Measurements from ENCODE around the gene MYO1D.

GRCh38 chr17:32486701-32487472 is 390.0 kb downstream of the MYO1D start, which contains the start of gene CDK5R1:
- TF ChIP-seq CTCF (conservative IDR thresholded peaks at IDR 0.05; ENCODE audit: low read depth, low read length) (no peak), EZH2 (IDR thresholded peaks at IDR 0.05; ENCODE audit: low read length, unreplicated experiment) (no peak)
